Measurements from ENCODE around the gene MBNL3.

The MBNL3 gene, protein sequence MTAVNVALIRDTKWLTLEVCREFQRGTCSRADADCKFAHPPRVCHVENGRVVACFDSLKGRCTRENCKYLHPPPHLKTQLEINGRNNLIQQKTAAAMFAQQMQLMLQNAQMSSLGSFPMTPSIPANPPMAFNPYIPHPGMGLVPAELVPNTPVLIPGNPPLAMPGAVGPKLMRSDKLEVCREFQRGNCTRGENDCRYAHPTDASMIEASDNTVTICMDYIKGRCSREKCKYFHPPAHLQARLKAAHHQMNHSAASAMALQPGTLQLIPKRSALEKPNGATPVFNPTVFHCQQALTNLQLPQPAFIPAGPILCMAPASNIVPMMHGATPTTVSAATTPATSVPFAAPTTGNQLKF

DNA sequence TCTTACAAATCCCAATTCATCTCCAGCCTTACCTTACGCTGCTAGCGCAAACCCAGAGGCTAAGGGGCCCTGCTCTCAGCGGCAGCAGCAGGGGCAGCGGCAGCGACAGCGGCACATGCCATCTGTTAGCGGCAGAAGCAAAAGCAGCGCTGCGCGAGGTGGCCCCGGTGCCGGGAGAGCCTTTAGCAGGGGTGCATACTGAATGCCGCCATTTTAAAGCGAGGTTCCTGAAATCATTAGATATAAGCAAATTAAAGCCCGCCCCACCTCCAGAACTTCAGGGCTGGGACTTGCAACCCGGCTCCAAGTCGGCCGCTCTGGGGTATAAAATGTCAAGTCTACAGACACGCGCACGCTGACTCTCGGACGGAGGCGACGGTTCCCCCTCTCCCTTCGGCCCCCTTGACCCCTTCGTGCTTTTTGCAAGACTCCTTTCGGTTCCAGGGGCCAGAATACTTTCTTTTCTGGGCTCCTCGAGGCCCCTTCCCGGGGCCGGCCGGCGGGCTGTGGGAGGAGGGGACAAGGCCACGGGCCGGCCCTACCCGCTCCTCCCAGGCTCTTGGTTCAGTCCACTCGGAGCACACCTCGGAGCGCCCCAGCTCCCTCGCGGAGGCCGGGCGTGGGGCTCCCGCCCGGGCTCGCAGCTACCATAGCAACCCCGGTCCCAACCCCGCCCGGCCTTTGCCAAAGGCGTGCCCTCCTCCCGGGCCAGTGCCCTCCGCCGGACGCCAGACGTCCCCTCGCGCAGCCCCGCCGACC is at the start of gene MBNL3:
Gene MBNL3 (minus strand): TSS at position 220 of the 759 bp plus-strand sequence. CDS start 49,427 bp downstream, outside the sequence.
- peak; percentile 15 to 62 for DNase-seq

DNA sequence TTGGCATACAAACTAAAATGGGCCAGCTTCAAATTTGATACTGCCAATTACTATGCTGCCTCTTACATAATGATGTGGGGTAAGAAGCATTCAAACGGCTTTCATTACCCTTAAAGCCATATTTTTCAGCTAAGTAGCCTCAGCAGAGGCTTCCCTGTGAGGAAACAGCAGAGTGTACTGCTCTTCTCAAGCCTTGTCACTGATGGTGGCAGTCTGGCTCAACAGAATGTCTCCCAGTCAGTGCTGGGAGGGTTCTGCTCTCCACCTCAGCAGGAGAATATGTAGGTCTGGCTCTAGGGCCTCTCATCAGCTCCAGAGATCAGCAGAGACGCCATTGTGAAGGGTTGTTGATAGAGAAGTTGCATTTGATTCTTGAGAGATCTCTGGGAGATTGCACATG is 44.6 kb upstream of the MBNL3 start:
- no peak for DNase-seq

DNA sequence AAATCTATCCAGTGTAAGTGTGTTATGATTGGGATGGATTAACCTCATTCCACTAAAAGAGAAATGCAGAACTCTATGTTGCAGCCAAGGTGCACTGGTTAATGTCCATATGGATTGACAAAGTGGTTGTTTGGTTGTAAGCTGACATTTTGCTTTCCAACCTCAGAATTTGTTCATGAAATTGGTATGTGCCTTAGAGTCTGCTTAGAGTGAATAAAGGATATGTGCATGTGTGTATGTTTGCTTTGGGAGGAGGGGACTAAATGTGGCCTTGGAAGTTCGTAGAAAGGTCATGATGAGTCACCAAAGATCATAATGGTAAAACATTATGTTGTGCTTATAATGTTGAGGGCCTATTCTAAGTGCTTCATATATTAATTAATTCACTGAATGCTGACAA is 44.1 kb upstream of the MBNL3 start:
- no peak for DNase-seq

DNA sequence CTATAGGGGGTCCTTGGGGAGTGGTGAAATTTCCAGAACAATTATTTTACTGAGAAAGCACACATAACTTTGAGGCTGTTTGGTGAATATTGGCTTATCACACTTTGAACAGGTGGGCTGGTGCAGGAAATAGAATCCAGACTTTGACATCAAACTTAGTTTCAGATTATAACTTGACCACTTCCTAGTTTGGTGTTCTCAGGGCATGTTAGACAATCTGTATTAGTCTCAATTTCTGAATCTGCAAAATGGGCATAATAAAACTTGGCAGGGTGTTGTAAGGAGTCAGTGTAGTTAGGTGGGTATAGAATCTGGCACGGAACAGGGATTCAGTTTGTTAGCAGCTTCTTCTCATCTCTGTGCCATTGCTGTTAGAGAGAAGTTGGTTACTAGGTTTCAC is 43.3 kb upstream of the MBNL3 start:
- DNase-seq, result no peak

DNA sequence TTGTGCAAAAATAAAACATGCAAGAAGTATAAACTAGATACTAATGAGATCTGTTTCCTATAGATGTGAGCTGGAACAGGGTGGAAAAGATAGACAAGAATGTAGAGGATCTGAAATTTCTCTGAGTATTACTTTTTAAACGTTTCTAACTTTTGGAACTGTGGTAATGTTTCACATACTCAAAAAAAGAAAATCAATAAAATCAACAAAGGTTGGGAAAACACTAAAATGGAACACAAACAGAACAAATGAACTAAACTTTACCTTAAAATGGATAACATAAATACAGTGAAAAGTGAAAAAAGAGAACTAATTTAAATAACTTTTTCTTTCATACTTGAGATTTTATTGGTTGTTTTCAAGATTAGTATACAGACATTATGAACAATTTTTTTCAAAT is 32.0 kb upstream of the MBNL3 start:
- DNase-seq, result no peak

DNA sequence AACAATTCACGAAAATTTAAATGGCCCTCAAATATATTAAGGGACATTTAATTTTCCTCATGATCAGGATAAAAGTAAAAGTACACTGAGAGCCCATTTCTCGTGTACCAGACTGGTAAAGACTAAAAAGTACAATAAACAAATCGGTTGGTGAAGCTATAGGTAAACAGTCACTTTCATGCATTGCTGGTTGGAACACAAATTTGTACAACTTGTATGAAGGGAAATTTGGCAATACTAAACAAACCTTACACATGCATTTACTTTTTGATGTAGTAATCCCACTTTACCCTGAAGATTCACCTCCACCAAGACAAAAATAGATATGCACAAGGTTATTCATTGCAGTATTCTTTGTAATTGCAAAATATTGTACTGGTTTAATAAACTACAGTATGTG is 31.4 kb upstream of the MBNL3 start:
- no peak for DNase-seq

DNA sequence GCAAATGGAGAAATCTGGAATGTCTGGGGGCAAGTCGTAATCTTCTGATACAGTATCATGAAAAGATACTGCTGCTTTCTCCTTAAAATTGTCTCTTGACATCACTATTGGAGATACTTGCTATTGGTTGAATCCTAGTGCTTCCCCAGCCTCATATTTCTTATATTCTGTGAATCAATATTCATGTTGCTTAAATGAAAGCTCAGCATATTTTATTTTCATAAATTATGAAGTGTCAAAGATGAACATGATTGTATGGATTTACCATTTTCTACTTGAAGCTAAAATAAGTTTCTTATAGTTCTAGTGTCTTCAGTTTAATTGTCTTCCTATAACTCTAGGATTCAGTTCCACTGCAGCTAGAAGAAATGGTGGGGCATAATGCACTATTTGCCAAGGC is 29.6 kb upstream of the MBNL3 start:
- DNase-seq, result no peak

DNA sequence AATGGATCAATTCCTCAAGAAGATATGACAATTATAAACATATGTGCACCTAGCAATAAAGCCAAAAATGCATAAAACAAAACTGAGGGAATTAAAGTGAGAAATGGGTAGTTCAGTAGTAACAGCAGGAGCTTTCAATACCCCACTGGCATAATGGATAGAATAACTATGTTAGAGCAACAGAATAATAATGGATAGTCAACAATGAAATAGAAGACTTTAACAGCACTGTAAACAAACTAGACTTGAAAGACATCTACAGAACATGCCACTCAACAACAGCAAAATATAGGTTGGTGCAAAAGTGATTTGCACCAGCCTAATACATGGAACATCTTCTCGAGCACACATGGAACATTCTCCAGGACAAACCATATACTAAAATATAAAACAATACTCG is 20.0 kb upstream of the MBNL3 start:
- DNase-seq, result no peak

DNA sequence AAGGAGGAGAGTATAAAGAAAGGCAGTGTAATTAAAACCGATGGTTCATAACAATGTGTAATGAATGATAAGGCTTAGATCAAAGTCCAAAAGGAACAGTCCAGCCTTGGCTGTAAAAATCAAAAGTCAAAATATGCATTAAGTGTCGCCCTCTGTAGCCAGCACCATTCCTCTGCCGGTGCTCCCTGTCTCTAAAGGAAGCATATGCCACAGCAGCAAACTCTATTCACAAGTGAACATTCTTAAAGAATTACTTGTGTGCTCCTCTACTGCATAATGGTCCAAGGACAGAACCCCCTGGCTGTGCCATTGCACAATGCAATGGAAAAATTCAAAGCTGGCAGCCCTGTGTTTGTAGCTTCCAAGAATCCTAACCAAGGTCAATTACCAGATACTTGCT is 16.3 kb upstream of the MBNL3 start:
- no peak for DNase-seq

DNA sequence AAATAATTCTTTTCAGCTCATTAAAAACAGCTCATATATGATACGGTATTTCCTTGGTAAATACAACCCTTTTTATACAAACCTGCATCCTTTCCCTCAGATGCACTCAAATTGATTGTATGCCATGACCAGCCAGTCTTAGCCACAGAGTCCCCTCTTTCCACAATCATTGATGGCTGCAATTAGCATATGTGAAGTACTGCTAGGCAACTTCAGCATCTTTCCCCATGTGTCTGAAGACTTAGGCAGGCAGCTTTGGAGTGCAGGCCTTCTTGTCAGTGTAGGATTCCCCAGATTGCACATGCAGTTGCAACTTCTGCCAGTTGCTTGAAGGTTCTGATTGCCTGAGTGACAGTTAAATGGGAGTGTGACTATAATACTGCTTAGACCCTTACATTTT is 15.6 kb upstream of the MBNL3 start:
- no peak for DNase-seq

DNA sequence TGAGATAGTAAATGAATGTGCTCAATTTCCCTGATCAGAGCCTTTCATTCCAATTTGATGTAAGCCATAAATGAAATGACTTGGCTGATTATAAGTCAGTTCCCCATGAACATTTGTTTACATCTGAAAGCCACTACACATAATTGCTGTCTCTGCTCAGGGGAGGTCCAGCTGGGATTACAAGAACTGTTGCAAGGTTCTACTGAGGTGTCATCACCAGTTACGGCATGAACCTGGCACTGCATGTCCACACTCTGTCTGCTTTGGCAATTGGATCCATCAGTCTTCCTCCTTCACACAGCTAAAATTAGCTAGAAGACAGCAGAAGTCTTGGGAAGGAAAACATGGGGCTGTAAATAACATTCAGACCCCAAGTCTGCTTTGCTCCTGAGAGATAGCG is 12.8 kb upstream of the MBNL3 start:
- no peak for DNase-seq

DNA sequence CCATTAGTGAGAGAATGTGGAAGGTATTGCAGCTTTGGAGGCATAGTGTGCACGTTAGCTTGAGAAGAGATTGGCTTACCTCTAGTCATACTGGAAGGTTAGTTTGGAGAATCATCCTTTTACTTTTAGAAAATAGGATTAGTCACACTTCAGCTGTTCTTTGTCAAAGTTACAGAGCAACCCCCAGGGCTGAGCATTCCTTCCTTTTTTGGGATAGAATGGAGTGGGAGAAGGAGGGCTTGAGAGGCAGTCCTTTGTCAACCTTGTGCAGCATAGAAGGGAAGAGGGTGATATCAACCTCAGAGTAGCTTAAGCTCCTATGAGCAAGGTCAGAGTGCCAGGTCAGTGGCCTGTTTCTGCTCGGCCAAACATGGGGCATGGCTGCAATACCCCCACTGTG is 8.6 kb upstream of the MBNL3 start:
- DNase-seq, result no peak

DNA sequence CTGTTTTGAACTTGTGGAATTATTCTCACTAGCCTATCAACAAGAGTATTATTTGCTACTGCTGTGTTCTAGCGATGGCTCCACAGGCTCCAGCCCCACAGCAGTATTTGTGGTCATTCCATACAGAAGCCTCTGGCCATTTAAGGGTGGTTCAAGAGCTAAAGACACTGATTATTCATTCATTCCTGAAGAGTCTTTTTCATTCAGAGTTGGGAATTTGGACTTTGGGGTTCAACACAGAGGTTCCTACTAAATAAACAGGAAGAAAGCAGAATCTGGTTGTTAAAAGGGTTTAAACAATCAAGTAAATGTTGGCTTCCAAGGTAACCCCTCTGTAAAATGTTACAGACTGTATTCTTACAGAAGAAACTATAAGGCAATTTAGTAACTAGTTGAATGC is 4.3 kb upstream of the MBNL3 start:
- no peak for DNase-seq

DNA sequence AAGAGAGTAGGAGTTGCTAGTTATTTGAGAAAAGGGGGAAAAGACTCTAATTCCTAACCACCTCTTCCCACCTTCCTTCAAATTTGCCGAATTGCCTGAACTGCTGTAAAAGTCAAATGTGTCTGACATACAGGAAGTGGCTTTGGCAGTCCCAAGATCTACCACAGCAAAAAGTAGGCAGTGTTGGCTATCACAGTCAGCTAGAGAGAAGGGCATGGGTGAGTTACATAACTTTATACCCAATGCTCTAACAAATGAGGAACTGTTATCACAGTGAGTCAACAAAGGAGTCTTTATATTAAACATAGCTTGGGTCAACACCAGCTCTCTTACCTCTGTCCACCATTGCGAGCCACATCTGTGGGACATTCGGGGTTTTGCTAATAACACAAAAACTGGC is 2.4 kb upstream of the MBNL3 start:
- peak; percentile 2 to 13 for DNase-seq

DNA sequence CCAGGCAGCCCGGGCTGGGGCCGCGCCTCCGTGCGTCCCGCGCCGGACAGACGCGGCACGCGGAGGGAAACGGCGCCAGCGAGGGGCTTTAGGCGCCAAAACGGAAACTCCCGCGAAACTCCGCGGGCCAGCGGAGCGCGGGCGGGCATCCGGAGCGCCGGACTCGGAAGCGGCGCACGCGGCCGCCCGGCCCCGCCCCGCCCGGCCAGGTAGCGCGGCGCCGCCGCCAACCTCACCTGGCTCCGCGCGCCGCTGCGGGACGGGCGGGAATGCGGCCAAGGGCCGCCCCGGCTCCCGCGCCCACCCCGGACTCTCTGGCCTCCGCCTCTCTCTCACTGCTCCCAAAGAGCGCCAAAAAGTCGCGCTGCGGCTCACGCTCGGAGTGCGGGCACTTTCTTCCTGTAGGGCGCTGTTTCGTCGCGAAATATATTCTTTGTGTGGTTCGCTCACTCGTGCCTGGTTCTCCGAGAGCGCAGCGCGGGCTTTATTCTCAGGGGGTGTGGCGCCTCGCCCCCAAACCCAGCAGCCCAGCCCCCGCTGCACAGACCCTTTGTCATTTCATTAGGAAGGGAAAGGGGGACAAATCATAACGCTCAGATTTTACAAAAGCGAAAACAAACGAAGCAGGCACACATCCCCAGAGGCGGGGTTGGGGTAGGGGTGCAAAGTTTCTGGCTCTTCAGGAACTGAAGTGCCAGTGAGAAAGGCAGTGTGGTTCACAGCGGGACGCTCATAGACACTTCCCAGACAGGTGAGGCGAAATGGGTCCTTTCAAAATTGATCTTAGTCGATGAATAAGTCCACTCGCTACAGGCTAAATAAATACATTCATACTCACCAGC is 961 bp upstream of the MBNL3 start:
- no peak for DNase-seq

DNA sequence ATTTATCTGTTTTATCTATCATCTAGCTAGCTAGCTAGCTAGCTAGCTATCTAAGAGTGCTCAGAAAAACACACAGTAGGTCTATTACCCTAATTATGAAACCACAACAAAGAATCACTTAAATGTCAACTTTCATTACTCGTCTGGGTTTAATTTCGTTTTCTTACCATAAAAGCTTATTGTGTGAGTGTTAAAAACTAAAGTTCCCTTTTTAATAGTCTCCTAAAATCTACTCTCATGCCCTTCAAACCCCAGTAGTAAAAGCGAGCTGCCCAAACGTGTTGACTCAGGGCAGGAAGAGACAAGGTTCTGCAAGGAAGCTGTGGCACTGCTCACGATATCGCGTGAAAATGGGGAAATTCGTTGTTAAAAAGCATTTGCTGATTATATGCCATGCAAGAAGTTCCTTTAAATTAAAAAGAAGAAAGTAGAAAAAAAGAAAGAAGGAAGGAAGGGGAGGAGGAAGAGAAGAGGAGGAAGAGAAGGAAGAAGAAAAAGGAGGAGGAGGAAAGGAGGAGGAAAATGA is 595 bp downstream of the MBNL3 start:
- DNase-seq, result peak; percentile 23 to 31

DNA sequence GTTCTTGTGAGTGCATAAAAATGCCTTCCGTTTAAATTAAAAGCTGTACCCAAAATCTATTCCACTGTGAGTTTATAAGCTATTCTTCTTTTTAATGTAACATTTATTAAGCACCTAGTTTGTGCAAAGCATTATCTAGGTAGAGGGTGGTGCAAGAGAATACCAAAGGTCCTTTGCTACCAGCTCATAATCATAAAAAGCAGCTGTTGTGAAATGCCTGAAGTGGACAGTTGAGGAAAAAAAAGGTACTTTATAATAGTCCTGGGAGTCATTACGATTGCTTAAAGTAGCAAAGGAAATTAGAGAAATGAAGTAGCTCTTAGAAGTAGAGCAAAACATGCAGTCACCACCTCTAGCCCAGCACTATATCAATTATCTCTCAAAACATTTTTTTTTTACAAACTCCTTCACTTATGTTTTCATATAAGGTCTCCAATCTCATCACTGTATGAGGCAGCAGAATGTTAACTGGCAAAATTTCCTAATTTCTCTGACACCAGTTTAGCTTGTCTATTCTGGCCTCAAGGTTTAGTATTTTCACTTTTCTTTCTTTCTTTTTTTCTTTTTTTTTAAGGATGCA is 2.1 kb downstream of the MBNL3 start:
- DNase-seq, result no peak

DNA sequence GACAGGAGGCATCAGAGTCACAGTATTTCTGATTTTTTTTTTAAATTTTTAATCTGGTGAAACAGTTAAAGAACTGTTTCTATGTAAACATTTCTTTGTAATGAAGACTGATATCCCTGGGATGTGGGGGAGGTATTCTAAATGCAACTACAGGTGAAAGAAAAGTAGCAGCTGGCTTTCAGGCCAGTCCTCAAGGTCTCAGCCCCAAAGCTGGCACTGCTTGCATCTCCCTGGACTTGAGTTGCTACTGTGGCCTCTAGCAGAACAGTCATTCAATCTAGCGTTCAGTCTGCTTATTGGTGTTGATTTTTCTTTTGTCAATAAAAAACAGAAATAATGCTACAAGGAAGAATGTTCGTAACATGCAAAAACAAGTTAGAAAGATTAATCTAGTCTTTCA is 4.9 kb downstream of the MBNL3 start:
- DNase-seq, result no peak

DNA sequence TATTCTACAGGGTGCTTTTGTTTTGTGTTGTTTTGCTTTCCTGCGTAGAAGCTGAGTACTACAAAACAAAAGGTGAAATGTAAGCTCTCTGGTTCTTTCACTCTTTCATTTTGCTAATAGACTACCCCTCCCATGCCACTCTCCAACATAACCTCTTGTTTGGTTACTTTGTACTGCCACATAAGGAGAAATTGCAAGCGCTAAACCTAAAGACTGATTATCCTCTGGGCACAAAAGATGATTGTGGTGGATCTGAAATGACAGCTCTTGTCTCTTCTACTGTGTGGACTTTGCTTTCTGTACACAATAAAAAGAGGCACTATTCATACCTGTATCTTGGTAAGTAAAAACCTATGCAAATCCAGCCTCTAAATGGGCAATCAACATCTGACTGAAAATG is 5.3 kb downstream of the MBNL3 start:
- no peak for DNase-seq

DNA sequence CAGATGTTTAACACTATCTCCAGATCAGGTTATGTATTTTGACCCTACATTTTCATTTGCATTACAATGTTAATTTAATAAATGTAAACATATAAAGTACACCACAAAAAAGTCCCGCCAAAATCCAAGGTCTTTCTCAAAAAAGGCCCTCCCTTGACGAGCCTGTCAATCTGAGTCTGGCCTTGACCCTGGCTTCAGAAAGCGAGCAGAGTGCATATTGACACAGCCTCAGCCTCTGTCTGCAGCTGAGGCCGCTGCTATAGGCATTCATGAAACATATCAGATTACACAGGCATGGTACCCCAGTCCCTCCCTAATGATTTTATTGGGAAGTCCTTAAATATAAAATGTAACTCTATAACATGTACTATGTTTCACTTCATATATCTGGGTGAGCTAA is 6.2 kb downstream of the MBNL3 start:
- DNase-seq, result no peak

DNA sequence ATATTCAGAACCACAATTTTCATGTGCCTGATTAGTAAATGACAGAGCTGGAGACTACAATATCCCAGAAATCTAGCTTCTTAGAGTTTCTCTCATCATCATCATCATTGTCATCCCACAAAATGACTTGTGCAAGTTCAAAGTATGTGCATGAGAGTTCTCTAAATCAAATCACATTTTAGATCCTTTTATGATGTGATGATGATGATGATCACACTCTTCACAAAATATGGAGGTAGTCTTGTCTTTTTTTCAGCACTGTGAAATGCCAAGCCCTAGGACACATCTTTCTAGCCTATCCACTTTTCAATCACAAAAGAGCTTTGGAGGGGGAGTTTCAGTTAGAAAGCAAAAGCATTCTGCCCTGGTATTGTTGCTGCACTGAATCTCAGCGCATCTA is 7.4 kb downstream of the MBNL3 start:
- no peak for DNase-seq

DNA sequence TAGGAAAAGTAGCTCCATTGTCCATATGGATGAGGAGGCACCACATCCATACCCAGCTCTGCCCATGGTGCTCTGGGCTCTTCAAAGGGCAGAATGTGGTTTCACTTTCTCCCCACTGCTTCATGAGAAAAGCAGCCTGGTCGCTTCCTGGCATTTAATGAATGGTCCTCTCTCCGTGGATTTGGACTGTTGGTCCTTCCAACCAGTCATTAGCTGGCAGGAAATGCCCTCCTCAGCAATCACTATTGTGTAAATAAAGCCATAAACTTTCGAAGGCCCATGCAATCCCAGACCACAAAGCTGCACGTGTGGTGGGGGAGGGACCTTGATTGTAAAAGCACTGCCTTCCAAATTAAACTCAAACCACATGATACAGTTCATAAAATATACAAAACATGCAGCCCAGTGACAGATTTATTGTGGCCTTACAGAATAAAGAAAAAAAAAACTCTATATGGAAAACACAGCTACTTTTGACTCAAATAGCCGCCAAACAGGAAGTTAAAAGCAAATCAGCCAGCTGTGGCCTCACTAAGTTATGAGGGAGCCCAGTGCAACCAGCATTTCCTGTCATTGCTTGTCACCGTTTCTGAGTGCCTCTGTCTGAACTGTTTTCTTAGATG is 8.1 kb downstream of the MBNL3 start:
- peak; percentile 34 to 53 for DNase-seq

All from SHP77 (cell line).